Uterus (tissue), 2 donors: ENCODE results near the gene MDK.

Source experiments
- CTCF ChIP-seq, 4 experiments: fragments of 200-600 bp in 2 of 4; fragments of 450-650 bp in 2 of 4; sonication (generic) in 2 of 4; IDR thresholded peaks; one replicate each; pipeline ENCODE4 v1.5.1; 2016 to 2019; ENCODE audit warnings: antibody characterized with exemption in 4 of 4, mild to moderate bottlenecking in 2 of 4, moderate library complexity in 1 of 4
- POLR2A ChIP-seq, 2 donors: fragments of 450-650 bp; IDR thresholded peaks; one replicate each; pipeline ENCODE4 v1.6.1; 2016; ENCODE audit warnings: antibody characterized with exemption in 2 of 2, mild to moderate bottlenecking in 1 of 2, moderate library complexity in 1 of 2

- no peak for TF ChIP-seq CTCF (IDR thresholded peaks at IDR 0.05)
- no peak for TF ChIP-seq POLR2A (IDR thresholded peaks at IDR 0.05)
These were observed 29.9 kb upstream of the MDK start for GRCh38 chr11:46351606-46352005.
